GM23338 (cell line): Measurements from ENCODE around the gene TEX9. TPM values are rescaled to one million over a fixed set of nuclear protein-coding genes. Genes with fewer than 3 reads are reported as not detected.
"Not testable (repeated sequence)": the region's sequence is repeated elsewhere in the genome, so short reads cannot be mapped to it uniquely, and the experiment has no call there.

Experiments
- ATAC-seq: fragments of 200-7000 bp; cut with Tn5 transposase; 3 replicates; pipeline ENCODE4 v1.9.1; 2020
- DNase-seq: peaks from one replicate; pipeline ENCODE4 v3.0.0-alpha.2; 2015; ENCODE audit warnings: low spot score
- H2AFZ ChIP-seq: fragments of 200-600 bp; sonication (generic); 2 replicates; pipeline ENCODE4 v1.8.0; 2016; ENCODE audit warnings: antibody characterized with exemption, mild to moderate bottlenecking, moderate library complexity
- H3F3A ChIP-seq: fragments of 200-600 bp; sonication (generic); replicated peaks from 2 replicates; pipeline ENCODE4 v1.8.0; 2017; ENCODE audit warnings: antibody characterized with exemption, mixed run types, low read depth
- H3K27ac ChIP-seq: fragments of 200-600 bp; sonication (generic); 2 replicates; pipeline ENCODE4 v1.6.1; 2016; ENCODE audit warnings: low read depth
- H3K27me3 ChIP-seq: fragments of 200-600 bp; sonication (generic); 2 replicates; pipeline ENCODE4 v1.8.0; 2016; ENCODE audit warnings: mild to moderate bottlenecking, mixed run types, moderate library complexity; ENCODE audit not compliant: insufficient read depth
- H3K36me3 ChIP-seq: fragments of 200-600 bp; sonication (generic); 2 replicates; pipeline ENCODE4 v1.8.0; 2016; ENCODE audit warnings: mild to moderate bottlenecking; ENCODE audit not compliant: insufficient read depth
- H3K4me1 ChIP-seq: fragments of 200-600 bp; sonication (generic); 2 replicates; pipeline ENCODE4 v1.8.0; 2016; ENCODE audit warnings: mild to moderate bottlenecking, moderate library complexity; ENCODE audit not compliant: insufficient read depth
- H3K4me2 ChIP-seq: fragments of 200-600 bp; sonication (generic); 2 replicates; pipeline ENCODE4 v1.7.1; 2017; ENCODE audit warnings: mixed run types
- H3K4me3 ChIP-seq: fragments of 200-600 bp; sonication (generic); 2 replicates; pipeline ENCODE4 v1.6.1; 2016; ENCODE audit warnings: mixed run types
- H3K79me2 ChIP-seq: fragments of 200-600 bp; sonication (generic); replicated peaks from 2 replicates; pipeline ENCODE4 v1.8.0; 2017; ENCODE audit warnings: mild to moderate bottlenecking; ENCODE audit not compliant: insufficient read depth
- H3K9me2 ChIP-seq: fragments of 200-600 bp; sonication (generic); 2 replicates; pipeline ENCODE4 v1.8.0; 2017; ENCODE audit not compliant: insufficient read depth
- H4K20me1 ChIP-seq: fragments of 200-600 bp; sonication (generic); replicated peaks from 2 replicates; pipeline ENCODE4 v1.8.0; 2017; ENCODE audit warnings: mild to moderate bottlenecking; ENCODE audit not compliant: insufficient read depth
- H3K27ac Mint-ChIP-seq: 2 replicates; pipeline ENCODE4 v1.8.0; 2020; ENCODE audit warnings: inconsistent platforms, mild to moderate bottlenecking, moderate library complexity, mixed read lengths
- H3K27me3 Mint-ChIP-seq: 3 replicates; pipeline ENCODE4 v1.8.0; 2022; ENCODE audit warnings: low read depth, mild to moderate bottlenecking, moderate library complexity, mixed read lengths, inconsistent platforms; ENCODE audit not compliant: insufficient read depth, poor library complexity
- H3K36me3 Mint-ChIP-seq: 3 replicates; pipeline ENCODE4 v1.8.0; 2021; ENCODE audit warnings: low read depth, mild to moderate bottlenecking, inconsistent platforms, moderate library complexity, mixed read lengths
- H3K4me1 Mint-ChIP-seq: 3 replicates; pipeline ENCODE4 v1.8.0; 2020; ENCODE audit warnings: mild to moderate bottlenecking, inconsistent platforms, mixed read lengths
- H3K4me3 Mint-ChIP-seq: 3 replicates; pipeline ENCODE4 v1.8.0; 2021; ENCODE audit warnings: moderate library complexity, mild to moderate bottlenecking, inconsistent platforms, mixed read lengths
- H3K9me3 Mint-ChIP-seq: 3 replicates; pipeline ENCODE4 v1.8.0; 2020; ENCODE audit warnings: moderate library complexity, mild to moderate bottlenecking, inconsistent platforms, mixed read lengths
- CREB1 ChIP-seq: fragments of 250-450 bp; sonication (Bioruptor Pico); IDR thresholded peaks from 2 replicates; pipeline ENCODE4 v1.5.0; 2020; ENCODE audit warnings: low read depth, mild to moderate bottlenecking, moderate library complexity
- CTCF ChIP-seq, 2 experiments: fragments of 200-600 bp in 1 of 2; sonication (generic) in 1 of 2; conservative IDR thresholded peaks; 2 replicates each; pipeline versions ENCODE4 v1.5.1 to v1.6.1; 2016 to 2017; ENCODE audit warnings: antibody characterized with exemption in 2 of 2, low read depth in 2 of 2, mild to moderate bottlenecking in 2 of 2, moderate library complexity in 1 of 2
- EZH2phosphoT487 ChIP-seq: fragments of 200-600 bp; sonication (generic); IDR thresholded peaks from one replicate; pipeline ENCODE4 v1.8.1; 2018; ENCODE audit warnings: antibody characterized with exemption; ENCODE audit not compliant: unreplicated experiment
- NANOG ChIP-seq: IDR thresholded peaks from 2 replicates; pipeline ENCODE4 v1.6.1; 2016; ENCODE audit warnings: antibody characterized with exemption, borderline replicate concordance
- REST ChIP-seq: IDR thresholded peaks from one replicate; pipeline ENCODE4 v1.6.1; 2018; ENCODE audit warnings: antibody characterized with exemption; ENCODE audit not compliant: unreplicated experiment
- ZNF331 ChIP-seq: fragments of 250-450 bp; sonication (Bioruptor Pico); IDR thresholded peaks from 2 replicates; pipeline ENCODE4 v1.5.0; 2020; ENCODE audit warnings: low read depth, mild to moderate bottlenecking, moderate library complexity
- polyA plus RNA-seq: library from polyadenylated mRNA; unstranded; fragments of >200 nt; fragmentation: Nextera tagmentation; extraction: Ambion mirVana; gene quantifications from 2 replicates; pipeline ENCODE4 v1.2.1, GENCODE V29; 2016
- total RNA-seq: library from RNA; depleted of rRNA; stranded (reverse); fragments of >200 nt; shearing (Covaris generic); gene quantifications from 2 replicates; pipeline ENCODE4 v1.2.3, GENCODE V29; 2014

TEX9 gene
- total and polyA plus RNA-seq, 2 experiments from 2014 or later = 19.6 to 21.8 TPM

DNA sequence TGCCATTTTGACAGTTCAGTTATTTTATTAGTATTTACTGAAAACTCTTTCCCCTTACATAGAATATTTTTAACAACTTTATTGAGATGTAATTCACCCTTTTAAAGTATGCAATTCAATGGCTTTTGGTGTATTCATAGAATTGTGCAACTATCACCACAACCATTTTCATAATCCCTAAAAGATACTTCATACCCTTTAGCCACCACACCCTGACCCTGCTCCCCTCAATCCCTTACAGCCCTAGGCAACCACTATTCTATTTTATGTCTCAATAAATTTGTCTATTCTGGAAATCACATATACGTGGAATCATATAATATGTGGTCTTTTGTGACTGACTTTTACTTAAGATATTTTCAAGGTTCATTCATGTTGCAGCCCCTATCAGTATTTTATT, 29.7 kb downstream of the TEX9 start (continued):
- no peak for TF ChIP-seq CTCF (conservative IDR thresholded peaks at IDR 0.05; ENCODE audit: low read depth in 2 of 2)
- no peak for TF ChIP-seq CREB1
- TF ChIP-seq ZNF331 = no peak
- no peak for TF ChIP-seq EZH2phosphoT487
- no peak for TF ChIP-seq REST
- TF ChIP-seq NANOG = no peak

DNA sequence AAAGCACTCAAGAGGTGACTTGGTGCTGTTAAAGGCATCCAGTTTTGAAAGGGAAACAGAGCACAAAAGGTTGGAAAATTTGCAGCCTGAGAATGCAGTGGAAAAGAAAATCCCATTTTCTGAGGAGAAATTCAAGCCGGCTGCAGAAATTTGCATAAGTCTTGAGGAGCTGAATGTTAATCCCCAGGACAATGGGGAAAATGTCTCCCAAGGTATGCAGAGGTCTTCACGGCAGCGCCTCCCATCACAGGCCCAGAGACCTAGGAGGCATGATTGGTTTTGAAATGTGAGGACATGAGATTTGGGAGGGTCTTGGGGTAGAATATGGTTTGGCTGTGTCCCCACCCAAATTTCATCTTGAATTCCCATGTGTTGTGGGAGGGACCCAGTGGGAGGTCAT, 32.1 kb downstream of the TEX9 start:
- H3K27me3 Mint-ChIP-seq, H3K4me3 Mint-ChIP-seq, H3F3A ChIP-seq, H3K36me3 ChIP-seq, H3K79me2 ChIP-seq, H3K4me2 ChIP-seq, H3K4me1 Mint-ChIP-seq, H3K4me1 ChIP-seq, ATAC-seq, H3K4me3 ChIP-seq, H3K27ac ChIP-seq, H4K20me1 ChIP-seq, H3K27ac Mint-ChIP-seq, H3K27me3 ChIP-seq, H3K9me2 ChIP-seq, H2AFZ ChIP-seq: not testable (repeated sequence)
- DNase-seq = peak; percentile 23
- peaks cover 68% of the 10 kb centered on the region for H3K36me3 Mint-ChIP-seq
- H3K9me3 Mint-ChIP-seq = peaks cover 45% of the 10 kb centered on the region

- not testable (repeated sequence) for H3K4me2 ChIP-seq, DNase-seq, H2AFZ ChIP-seq, H3F3A ChIP-seq, H4K20me1 ChIP-seq, H3K79me2 ChIP-seq, H3K4me1 Mint-ChIP-seq, H3K4me3 ChIP-seq, H3K27ac Mint-ChIP-seq, H3K27me3 Mint-ChIP-seq, H3K36me3 ChIP-seq, H3K27ac ChIP-seq, H3K9me2 ChIP-seq, H3K4me3 Mint-ChIP-seq, ATAC-seq, H3K4me1 ChIP-seq, H3K27me3 ChIP-seq
- peaks cover 81% of the 10 kb centered on the region for H3K36me3 Mint-ChIP-seq
- H3K9me3 Mint-ChIP-seq = peaks cover 63% of the 10 kb centered on the region
Measured at GRCh38 chr15:56399209-56399608, 34.0 kb downstream of the TEX9 start.
